Fibroblast of lung (primary cell): ENCODE results near the gene VWA5B1. TPM values are rescaled to one million over a fixed set of nuclear protein-coding genes. Genes with fewer than 3 reads are reported as not detected.
A peak's percentile ranks its signal among the peaks of the same experiment; 100 is the strongest.

Source experiments
- DNase-seq, 2 donors: peaks; one replicate each; pipeline versions ENCODE4 v3.0.0 to v3.0.0-alpha.2; 2010; ENCODE audit warnings: low read depth in 2 of 2
- H2AFZ ChIP-seq: 2 replicates; pipeline ENCODE4 v1.5.1; 2012; ENCODE audit warnings: low read length, control low read depth, inconsistent platforms
- H3K27ac ChIP-seq: 2 replicates; pipeline ENCODE4 v1.5.1; 2011; ENCODE audit warnings: low read length, control low read depth; ENCODE audit not compliant: insufficient read depth
- H3K27me3 ChIP-seq: 2 replicates; pipeline ENCODE4 v1.5.1; 2011; ENCODE audit warnings: mild to moderate bottlenecking, low read length; ENCODE audit not compliant: control insufficient read depth, insufficient read depth
- H3K36me3 ChIP-seq: 2 replicates; pipeline ENCODE4 v1.5.1; 2011; ENCODE audit warnings: low read length; ENCODE audit not compliant: control insufficient read depth, insufficient read depth
- H3K4me1 ChIP-seq: 2 replicates; pipeline ENCODE4 v1.5.1; 2011; ENCODE audit warnings: low read length; ENCODE audit not compliant: control insufficient read depth, insufficient read depth; ENCODE audit errors: extremely low read depth
- H3K4me2 ChIP-seq: 2 replicates; pipeline ENCODE4 v1.5.1; 2011; ENCODE audit warnings: low read length, control low read depth; ENCODE audit not compliant: insufficient read depth; ENCODE audit errors: extremely low read depth
- H3K4me3 ChIP-seq, 4 experiments: fragments of 200-600 bp in 1 of 4; sonication (generic) in 1 of 4; replicated peaks in 1 of 4; 2 replicates each; pipeline ENCODE4 v1.5.1; 2011 to 2016; ENCODE audit warnings: low read length in 4 of 4, low read depth in 3 of 4, mild to moderate bottlenecking in 3 of 4, control low read depth in 2 of 4, inconsistent platforms in 1 of 4, mixed read lengths in 1 of 4; ENCODE audit not compliant: insufficient read depth in 1 of 4; ENCODE audit errors: control extremely low read depth in 1 of 4
- H3K79me2 ChIP-seq: 2 replicates; pipeline ENCODE4 v1.5.1; 2012; ENCODE audit warnings: mild to moderate bottlenecking, low read length, inconsistent platforms; ENCODE audit not compliant: control insufficient read depth, insufficient read depth
- H3K9ac ChIP-seq: 2 replicates; pipeline ENCODE4 v1.5.1; 2011; ENCODE audit warnings: mild to moderate bottlenecking, low read length, control low read depth; ENCODE audit not compliant: insufficient read depth
- H3K9me3 ChIP-seq: 2 replicates; pipeline ENCODE4 v1.5.1; 2012; ENCODE audit warnings: low read depth, low read length; ENCODE audit not compliant: control insufficient read depth, insufficient read depth
- H4K20me1 ChIP-seq: 2 replicates; pipeline ENCODE4 v1.5.1; 2011; ENCODE audit warnings: low read length; ENCODE audit not compliant: control insufficient read depth, insufficient read depth; ENCODE audit errors: extremely low read depth
- CTCF ChIP-seq, 2 donors: IDR thresholded peaks in 1 of 2; conservative IDR thresholded peaks in 1 of 2; 1 replicate in 1 of 2; 2 replicates in 1 of 2; pipeline ENCODE4 v1.5.1; 2011 to 2012; ENCODE audit warnings: low read length in 2 of 2, control low read depth in 1 of 2, inconsistent platforms in 1 of 2, low read depth in 1 of 2, mild to moderate bottlenecking in 1 of 2
- EZH2 ChIP-seq: IDR thresholded peaks from 2 replicates; pipeline ENCODE4 v1.5.1; 2012; ENCODE audit warnings: low read length, control low read depth, mild to moderate bottlenecking; ENCODE audit errors: missing control alignments
- polyA plus RNA-seq, 2 donors: library from polyadenylated mRNA; depleted of rRNA in 1 of 2; stranded (reverse) in 1 of 2; unstranded in 1 of 2; fragments of >200 nt; gene quantifications; 2 replicates each; pipeline ENCODE4 v1.2.1, GENCODE V29; 2011 to 2012; ENCODE audit warnings: missing spikeins in 1 of 2
- total RNA-seq: library from RNA; depleted of rRNA; stranded (reverse); fragments of >200 nt; gene quantifications from 2 replicates; pipeline ENCODE4 v1.2.1, GENCODE V29; 2014

Gene VWA5B1
- total and polyA plus RNA-seq, 2 donors (not counting 1 experiment from before 2014, with no cell fraction given) = not detected

GRCh38 chr1:20279509-20279908, 11.2 kb upstream of the VWA5B1 start:
- peak; percentile 60 to 89 for DNase-seq
- Histone ChIP-seq H3K4me1 (peaks cover 8% of the 10 kb centered on the region), H3K27me3 (no peaks in the 10 kb centered on the region), H3K9me3 (no peaks in the 10 kb centered on the region), H4K20me1 (no peaks in the 10 kb centered on the region), H3K4me3 (no peak overlapping the region), H3K4me2 (peak overlapping the region; percentile 23), H2AFZ (no peak overlapping the region), H3K27ac (no peak overlapping the region), H3K9ac (no peak overlapping the region), H3K79me2 (no peaks in the 10 kb centered on the region), H3K36me3 (no peaks in the 10 kb centered on the region)
- TF ChIP-seq EZH2 = no peak
- TF ChIP-seq CTCF (conservative IDR thresholded peaks at IDR 0.05 in 1 of 2, IDR thresholded peaks at IDR 0.05 in 1 of 2; ENCODE audit: low read depth in 1 of 2, low read length in 2 of 2) = no peak

GRCh38 chr1:20280341-20280740, 10.3 kb upstream of the VWA5B1 start:
- H2AFZ ChIP-seq = no peak overlapping the region
- peaks cover 8% of the 10 kb centered on the region for H3K4me1 ChIP-seq
- H3K9me3 ChIP-seq = no peaks in the 10 kb centered on the region
- H4K20me1 ChIP-seq = no peaks in the 10 kb centered on the region
- no peaks in the 10 kb centered on the region for H3K36me3 ChIP-seq
- no peak overlapping the region for H3K4me3 ChIP-seq
- no peaks in the 10 kb centered on the region for H3K79me2 ChIP-seq
- H3K27me3 ChIP-seq = no peaks in the 10 kb centered on the region
- H3K27ac ChIP-seq = no peak overlapping the region
- H3K9ac ChIP-seq = no peak overlapping the region
- TF ChIP-seq CTCF (conservative IDR thresholded peaks at IDR 0.05 in 1 of 2, IDR thresholded peaks at IDR 0.05 in 1 of 2; ENCODE audit: low read depth in 1 of 2, low read length in 2 of 2) (no peak), EZH2 (no peak)
- DNase-seq = no peak
- no peak overlapping the region for H3K4me2 ChIP-seq

- H3K9ac ChIP-seq = no peak overlapping the region
- no peak overlapping the region for H3K4me3 ChIP-seq
- DNase-seq = no peak
- no peak overlapping the region for H3K27ac ChIP-seq
- peaks cover 8% of the 10 kb centered on the region for H3K4me1 ChIP-seq
- H3K4me2 ChIP-seq = no peak overlapping the region
- H4K20me1 ChIP-seq = no peaks in the 10 kb centered on the region
- H3K27me3 ChIP-seq = no peaks in the 10 kb centered on the region
- H3K79me2 ChIP-seq = no peaks in the 10 kb centered on the region
- no peak overlapping the region for H2AFZ ChIP-seq
- H3K36me3 ChIP-seq = no peaks in the 10 kb centered on the region
- no peaks in the 10 kb centered on the region for H3K9me3 ChIP-seq
- no peak for TF ChIP-seq EZH2
- TF ChIP-seq CTCF (conservative IDR thresholded peaks at IDR 0.05 in 1 of 2, IDR thresholded peaks at IDR 0.05 in 1 of 2; ENCODE audit: low read depth in 1 of 2, low read length in 2 of 2) = no peak
These were observed 9.8 kb upstream of the VWA5B1 start for GRCh38 chr1:20280906-20281305.
